NCI-H748 (cell line): ENCODE measurements around the gene CHPF2.
A peak's percentile ranks its signal among the peaks of the same experiment; 100 is the strongest.

Experiments
- DNase-seq: peaks from one replicate; lab custom pipeline; 2025; ENCODE audit not compliant: unreplicated experiment; lab: John Stamatoyannopoulos, UW

Gene CHPF2

DNA sequence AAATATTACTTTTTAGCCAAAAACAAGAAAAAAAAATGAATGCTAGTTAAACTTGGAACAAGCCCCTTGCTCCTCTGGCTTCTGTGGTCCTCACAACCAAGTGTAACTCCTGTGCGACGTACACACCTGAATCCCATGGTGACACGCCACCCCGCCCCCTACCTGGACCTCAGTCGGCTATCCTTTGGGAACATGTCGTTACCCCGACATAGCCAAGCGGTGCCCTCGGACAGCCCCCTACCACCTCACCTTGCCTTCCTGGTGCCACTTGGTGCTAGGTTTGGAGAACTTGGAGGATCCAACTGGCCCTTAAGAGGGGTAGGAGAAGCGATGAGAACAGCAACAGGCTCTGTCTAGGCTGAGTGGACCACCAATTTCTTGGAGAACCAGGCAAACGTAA lies 28.2 kb downstream of the CHPF2 start:
- no peak for DNase-seq

DNA sequence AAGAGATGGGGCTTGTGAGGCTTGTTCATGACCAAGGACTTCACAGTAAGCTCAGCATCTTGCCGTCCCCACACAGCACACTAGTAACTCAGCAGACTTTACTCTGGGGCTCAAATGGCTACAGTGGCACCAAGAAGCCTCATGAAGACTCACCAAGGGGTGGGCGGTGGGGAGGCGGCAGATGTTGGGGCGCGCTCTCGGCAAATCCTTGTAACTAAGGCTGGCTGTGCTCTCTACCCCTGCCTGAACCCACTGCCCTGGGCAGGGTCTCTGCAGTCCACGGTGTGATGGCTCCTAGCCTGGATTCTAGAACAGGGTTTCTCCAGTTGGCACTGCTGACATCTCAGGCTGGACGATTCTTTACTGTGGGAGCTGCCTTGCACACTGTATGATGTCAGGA lies 28.6 kb downstream of the CHPF2 start:
- DNase-seq, result no peak

DNA sequence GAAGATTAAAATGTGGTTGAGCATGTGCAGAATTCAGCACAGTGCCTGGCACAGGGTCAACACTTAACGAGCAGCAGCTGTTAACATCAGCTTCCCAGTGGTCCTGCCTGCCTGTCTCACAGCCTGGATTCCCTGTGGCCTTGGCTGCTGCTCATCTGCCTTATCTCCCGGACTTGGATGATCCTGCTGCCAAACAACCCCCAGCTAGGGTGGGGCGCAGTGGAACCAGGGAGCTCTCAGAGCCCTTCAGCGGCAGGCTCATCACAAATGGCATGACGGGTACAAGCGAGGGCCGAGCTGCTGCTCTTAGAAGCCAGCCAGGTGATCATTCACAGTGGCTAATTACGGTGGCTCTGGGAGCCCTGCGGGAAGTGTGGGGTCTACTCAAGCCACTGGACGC lies 29.2 kb downstream of the CHPF2 start:
- DNase-seq, result peak; percentile 12

DNA sequence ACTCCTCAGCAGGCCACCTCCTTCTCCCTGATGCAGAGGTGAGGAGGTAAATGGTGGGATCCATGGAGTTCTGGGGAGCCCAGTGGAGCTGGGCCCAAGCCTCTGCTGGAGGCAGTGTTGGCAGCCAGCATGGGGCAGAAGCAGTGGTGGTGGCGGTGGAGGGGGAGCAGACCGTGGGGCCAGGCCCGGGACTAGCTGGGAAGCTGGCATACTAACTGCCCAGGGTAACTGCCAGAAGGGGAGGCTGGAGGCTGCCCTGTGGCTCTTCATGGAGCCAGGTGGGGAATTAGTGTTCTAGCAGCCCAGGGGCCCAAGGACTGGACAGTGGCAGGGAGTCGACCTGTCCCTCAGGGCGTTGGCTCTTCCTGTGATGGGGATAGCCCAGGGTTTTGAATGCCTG lies 32.3 kb downstream of the CHPF2 start:
- DNase-seq, result no peak

DNA sequence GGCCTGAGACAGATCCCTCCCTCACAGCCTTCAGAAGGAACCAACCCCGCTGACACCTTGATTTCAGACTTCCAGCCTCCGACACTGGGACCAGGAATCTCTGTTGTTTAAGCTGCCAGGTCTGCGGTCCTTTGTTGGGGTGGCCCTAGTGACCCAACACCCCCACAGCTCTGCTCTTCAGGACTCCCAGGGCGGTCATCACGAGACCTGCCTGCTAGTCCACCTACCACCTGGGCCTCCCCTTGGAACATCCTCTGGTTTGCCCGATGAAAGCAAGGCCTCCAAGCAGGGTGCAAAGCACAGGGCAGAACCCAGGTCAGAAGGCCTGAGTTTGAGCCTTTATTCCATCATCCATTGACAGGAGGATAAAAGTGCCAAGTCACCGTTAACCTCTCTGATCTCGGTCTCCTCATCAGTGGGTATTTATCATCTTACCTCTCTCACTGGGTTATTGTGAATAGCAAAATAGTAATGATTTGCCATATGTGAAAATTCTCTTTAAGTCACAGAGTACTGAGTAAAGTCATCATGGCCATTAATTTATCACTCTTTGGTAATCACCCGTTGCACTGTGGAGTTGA lies 33.2 kb downstream of the CHPF2 start:
- no peak for DNase-seq

DNA sequence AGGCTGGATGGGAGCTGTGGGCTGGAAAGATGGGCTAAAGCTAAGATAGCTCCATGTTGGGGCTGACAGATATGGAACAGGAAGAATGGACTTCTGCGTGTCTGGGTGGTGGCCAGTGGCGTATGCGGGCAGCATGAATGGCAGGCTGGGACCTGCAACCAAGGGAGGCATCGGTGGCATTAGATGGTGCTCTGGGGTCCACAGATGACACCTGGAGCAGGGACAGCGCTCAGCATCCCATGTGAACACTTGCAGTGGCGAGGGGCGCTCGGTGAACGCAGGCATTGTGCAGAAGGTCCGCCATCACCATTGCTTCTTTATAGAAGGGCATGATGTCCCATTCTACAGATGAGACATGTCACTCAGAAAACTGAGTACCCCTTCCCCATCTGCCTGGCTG lies 37.2 kb downstream of the CHPF2 start:
- DNase-seq, result no peak

DNA sequence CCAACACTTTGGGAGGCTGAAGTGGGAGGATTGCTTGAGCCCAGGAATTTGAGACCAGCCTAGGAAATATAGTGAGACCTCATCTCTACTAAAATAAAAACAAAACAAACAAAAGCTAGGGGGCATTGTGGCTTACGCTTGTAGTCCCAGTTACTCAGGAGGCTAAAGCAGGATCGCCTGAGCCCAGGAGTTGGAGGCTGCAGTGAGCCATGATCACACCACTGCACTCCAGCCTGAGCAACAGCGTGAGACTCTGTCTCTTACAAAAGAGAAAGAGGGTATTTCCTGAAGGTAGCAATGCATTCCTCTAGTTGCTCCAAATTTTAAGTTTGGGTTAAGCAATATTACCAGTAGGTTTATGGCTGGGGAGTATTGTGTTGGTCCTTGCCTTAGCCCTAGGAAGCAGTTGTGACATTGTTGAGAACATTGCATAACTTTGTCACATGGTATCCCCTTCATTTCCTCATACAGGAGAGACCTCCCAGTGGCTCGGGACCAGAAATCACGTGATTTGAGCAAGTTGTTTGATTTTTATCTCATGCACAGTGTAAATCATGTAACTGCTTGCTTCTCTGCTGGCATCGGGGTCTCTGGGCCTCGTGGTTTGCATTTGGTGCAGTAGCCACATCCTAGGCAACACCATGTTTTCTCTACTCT lies 39.5 kb downstream of the CHPF2 start:
- DNase-seq, result no peak

DNA sequence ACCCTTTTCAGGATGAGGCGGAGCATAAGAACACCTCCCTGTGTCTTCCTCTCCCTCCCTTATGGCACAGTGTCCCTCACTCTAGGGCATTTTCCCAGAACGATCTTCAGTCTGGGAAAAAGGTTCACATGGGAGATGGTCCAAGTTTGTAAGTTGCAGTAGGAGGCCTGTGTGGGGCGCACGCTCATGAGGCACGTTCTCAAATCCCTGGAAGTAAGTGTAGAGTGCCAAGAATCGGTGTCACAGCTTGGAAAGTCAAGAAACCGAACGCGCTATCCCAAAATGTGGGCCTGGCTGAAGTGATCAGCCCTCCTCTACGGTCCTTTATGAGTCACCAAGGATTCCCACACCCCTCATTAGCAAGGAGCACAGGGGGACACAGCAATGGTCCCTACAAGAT lies 40.1 kb downstream of the CHPF2 start:
- DNase-seq, result no peak

DNA sequence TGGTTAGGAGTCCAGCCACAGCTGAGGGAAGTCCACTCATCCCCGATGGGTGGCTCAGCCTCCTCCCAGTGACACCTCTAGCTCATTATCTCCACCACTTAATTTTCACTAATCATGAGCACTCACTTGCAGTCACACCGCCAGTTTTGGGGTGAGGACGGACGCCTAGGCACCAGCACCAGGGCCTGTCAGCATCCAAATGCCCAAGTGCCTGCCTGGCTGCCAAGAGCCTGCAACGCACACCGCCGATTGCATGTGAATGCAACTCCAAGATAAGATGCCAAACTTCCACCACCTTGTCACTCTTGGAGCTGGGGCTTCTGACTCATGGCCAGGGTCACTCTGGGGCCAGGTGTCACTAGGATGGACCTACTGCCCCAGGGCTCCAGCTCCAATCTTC lies 40.6 kb downstream of the CHPF2 start:
- no peak for DNase-seq

DNA sequence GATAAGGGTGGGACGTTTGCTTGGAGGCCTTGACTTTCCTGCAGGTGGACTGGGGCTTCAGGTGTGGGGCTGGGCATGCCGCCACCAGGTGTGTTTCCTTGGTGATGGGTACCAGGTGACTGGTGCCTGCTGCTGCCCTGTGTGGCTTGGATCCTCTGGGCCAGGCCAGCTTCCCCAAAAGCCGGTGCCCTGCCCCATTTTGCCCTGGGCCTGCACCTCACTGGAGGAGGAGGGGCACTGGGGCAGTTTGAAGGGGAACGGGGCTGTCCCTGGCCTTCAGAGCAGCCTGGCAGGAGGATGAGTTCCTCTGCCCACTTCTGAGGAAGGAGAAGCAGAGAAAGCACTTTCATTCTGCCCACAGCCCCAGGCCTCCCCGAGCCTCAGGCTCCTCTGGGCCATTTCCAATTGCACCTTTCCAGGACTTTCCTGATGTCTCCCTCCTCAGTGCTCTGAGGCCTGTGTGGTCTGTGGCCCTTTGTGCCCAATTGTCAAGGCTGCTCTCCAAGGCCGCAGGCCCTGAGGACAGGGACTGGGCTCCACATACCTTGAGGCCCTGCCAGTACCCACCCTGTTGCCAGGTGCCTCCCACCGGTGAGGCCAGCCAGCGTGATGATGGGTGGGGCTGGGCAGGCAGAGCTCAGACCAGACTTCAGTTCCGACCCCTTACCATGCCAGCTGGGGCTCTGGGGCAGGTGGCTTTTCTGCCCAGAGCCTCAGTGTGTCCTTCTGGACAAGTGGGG lies 41.5 kb downstream of the CHPF2 start:
- DNase-seq, result no peak

DNA sequence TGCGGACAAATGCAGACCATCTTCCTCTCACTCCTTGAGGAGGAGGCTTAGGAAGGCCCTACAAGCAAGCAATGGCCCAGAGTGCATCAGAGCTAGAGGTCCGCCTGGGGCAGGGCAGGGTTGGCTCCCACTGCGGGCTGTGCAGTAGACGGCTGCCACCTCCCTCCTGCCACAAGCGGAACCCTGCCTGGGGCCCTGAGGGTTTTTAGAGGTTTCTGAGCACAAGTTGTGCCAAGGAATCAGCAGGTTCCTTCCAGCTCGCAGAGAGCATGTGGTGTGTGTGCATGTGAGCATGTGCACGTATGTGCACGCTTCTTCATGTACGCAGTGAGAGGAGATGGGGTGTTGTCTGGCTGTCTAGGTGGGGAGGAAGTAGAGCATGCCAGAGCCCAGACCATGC lies 42.1 kb downstream of the CHPF2 start:
- DNase-seq, result no peak

DNA sequence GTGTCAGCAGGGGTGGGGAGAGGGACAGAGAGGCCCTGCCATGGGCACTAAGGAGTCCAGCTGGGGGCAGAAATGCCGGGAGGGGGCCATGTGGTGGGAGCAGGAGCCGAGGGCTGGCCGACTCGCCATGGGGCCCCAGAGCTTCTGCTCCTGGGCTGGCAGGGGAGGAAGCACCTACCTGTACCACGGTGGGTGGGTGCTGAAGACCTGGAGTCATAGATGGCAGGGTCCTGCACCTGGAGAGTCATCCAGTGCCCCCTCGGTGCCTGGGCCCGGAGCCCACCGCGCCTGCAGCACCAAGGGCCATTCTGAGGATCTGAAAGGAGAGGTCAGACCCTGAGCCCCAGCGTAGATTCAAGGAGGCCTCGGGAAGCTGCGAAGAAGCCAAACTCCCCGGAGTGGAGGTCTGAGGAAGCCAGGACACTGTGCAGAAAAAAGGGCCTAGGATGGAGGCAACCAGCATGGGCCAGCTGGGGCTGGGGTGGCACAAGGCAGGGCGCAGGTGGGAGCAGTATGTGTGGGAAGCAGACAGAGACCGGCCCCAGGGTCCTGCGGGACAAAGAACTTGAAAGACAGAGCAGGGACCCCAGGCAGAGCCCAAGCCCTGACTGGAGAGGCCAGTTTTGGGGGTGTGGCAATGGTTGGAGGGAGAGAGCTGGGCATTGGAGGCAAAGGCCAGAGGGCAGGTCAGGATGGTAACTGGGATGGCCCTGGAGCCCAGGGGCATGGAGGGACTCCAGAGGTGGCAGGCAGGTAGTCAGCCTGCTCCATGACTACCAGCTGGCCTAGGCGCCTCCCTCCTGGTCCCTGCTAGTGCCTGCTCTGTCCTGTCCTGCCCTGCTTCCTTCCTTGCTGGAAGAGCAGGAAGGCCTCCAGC lies 42.9 kb downstream of the CHPF2 start:
- DNase-seq, result no peak

DNA sequence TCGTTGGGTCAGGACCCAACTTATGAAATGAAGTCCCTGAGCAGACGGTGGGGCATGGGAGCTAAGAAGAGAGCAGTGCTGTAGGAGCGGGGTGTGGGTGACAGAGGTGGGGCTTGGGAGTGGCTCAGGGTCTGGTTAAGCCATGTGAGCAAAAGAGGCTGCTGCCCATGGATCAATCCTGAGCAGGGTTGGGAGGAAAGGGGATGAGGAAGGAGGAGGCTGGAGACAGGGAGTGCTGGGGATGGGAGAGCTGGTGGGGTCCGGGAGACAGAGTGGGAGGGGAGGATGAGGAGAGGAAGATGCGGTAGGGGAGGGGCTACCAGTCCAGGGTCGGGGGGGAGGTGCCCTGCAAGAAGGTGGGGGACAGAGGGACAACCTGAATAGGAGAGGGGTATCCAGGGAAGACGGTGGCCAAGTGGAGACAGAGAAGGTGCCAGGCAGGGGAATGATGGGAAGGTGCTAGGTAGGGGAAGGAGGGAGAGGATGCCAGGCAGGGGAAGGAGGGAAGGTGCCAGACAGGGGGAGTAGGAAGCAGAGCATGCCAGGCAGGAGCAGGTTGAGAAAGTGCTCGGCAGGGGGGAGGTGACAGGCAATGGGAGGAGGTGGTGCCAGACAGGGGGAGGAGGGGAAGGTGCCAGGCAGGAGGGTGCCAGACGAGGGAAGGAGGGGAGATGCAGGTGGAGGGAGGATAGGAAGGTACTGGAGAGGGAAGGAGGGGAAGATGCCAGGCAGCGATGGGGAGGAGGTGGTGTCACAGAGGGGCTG lies 43.7 kb downstream of the CHPF2 start:
- DNase-seq, result no peak

DNA sequence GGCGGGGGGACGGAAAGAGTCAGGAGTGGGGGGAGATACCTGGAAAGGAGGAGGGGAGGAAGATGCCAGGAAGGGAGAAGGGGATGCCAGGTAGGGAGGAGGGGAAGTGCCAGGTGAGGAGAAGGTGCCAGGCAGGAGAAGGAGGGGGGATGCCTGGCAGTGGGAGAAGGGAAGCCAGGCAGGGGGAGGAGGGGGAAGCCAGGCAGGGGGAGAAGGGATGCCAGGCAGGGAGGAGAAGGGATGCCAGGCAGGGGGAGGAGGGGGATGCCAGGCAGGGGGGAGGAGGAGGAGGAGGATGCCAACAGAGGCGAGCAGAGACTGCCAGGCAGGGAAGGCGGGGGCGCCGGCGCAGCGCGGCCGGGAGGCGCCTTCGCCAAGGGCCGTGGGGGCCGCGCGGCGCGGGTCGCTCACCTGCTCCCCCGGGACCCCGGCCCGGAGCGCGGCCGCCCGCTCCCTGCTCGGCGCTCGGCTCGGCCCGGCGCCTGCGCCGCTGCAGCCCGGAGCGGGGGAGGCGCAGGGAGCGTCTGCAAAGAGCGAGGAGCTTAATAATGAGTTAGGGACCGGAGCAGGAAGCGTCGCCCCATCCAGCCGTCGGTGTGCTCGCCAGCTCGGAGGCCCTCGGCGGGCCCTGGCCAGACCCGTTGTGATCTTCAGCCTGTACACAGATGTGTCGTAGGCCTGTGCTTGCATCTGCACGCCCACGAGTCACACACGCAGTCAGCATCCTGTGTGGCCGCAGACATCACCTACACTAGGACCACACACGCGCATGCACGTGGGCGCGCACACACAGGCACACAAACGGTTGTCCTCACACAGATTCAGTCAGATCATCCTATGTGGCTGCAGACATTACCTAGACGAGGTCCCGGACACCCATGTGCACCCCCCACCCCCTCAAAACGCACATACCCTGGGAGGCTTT lies 44.6 kb downstream of the CHPF2 start:
- peak; percentile 74 for DNase-seq

DNA sequence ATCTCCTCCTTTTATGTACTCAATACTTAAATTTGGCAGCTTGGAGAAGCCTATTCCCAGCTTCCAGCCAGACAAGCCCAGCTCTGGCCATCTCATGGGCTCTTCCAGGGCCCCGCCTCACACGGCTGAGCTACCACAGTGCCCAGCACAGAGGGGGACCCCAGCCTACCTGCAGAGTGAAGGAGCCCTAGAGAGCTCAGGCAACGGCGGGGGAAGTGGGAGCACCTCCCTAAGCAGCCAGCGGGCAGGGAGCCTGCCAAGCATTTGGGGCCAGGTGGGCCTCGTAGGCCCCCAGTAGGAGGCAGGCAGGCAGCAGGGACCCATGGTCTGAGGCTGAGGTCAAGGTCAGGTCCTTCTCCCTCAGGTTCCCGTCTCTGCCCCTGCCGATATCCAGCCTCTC lies 45.3 kb downstream of the CHPF2 start:
- no peak for DNase-seq

DNA sequence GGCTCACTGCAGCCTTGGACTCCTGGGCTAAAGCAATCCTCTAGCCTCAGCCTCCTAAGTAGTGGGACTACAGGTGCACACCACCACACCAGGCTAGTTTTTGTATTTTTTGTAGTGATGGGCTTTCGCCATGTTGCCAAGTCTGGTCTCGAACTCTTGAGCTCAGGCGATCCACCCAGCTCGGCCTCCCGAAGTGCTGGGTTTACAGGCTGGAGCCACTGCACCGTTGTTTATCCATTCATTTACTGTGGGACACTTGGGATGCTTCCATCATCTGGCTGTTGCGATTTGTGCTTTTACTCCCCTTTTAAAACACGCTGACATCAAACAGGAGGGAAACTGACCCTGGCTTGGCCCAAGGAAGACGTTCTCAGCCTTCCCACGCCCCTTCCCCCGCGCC lies 46.7 kb downstream of the CHPF2 start:
- no peak for DNase-seq

DNA sequence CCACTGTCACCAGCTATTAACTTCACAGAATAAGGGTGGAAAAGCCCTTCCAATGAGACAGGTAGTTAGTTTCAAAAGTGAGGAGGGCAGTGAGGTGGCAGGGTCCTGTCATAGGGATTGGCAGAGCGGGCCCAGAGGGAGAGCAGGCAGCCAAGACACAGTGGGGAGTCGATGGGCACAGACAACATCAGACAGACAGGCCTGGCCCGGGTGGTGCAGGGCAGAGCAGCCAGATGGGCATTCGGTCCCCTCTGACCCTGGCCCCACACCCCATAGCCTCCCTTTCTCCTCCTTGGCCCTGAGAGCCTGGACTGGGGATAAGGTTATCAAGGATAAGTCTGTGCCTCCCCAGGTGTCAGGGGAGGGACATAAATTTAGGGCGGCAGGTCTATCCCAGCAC lies 47.6 kb downstream of the CHPF2 start:
- no peak for DNase-seq

DNA sequence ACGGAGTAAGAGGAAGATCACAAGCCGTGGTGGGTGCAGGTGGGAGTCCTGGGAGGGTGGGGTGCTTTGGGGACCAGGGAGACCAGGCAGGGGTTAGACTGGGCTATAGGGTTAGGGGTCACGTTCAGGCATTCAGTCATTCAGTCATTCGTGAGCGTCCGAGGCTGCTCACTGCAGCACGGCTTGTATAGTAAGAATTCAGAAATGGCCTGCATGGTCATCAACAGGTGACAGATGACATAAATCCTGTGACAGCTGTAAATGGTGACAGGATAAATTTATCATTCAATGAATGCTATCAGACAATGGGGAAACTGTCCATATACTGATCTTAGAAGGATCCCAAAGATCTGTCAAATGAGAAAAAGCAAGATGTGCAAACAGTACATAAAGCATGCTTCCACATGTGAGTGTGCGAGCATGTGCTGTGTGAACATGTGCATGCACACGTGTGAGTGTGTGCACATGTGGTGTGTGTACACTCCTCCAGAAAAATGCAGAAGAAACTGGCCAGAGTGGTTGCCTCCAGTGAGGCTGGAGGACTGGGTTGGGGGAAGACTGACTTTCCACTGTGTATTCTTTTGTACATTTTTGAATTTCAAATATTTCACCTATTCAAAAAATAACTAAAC lies 48.2 kb downstream of the CHPF2 start:
- no peak for DNase-seq

DNA sequence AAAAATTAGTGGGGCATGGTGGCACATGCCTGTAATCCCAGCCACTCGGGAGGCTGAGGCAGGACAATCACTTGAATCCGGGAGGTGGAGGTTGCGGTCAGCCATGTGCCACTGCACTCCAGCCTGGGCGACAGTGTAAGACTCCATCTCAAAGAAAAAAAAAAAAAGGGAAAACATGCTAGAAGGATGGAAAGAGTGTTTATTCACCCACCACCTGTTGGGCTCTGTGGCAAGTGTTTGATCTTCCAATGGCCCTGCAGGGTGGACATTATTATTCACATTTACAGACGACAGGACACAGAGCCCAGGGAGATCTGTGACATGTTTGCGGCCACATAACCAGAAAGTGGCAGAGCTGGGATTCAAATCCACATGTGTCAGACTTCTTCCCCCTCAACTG lies 49.4 kb downstream of the CHPF2 start:
- DNase-seq, result no peak
